HEK293T (cell line): ENCODE measurements around the gene SLC35F5.

Experiments
- CTCF ChIA-PET: fragments of 350-600 bp; formaldehyde crosslinking; extraction: SDS; loops from one replicate; lab custom pipeline; 2021; ENCODE audit warnings: antibody characterized with exemption, inconsistent platforms; lab: Yijun Ruan, JAX
- POLR2A ChIA-PET: fragments of 350-600 bp; formaldehyde crosslinking; extraction: SDS; loops from one replicate; lab custom pipeline; 2020; ENCODE audit warnings: antibody characterized with exemption, inconsistent platforms; lab: Yijun Ruan, JAX
- DNase-seq: peaks from one replicate; pipeline ENCODE4 v3.0.0; 2012; ENCODE audit warnings: mixed read lengths; ENCODE audit errors: extremely low spot score
- ARNT ChIP-seq: fragments of 450-650 bp; IDR thresholded peaks from 2 replicates; pipeline ENCODE4 v1.6.1; 2017; ENCODE audit warnings: mild to moderate bottlenecking
- BHLHE40 ChIP-seq: fragments of 450-650 bp; IDR thresholded peaks from 2 replicates; pipeline ENCODE4 v1.6.1; 2016; ENCODE audit warnings: mild to moderate bottlenecking, moderate library complexity, borderline replicate concordance
- CTBP1 ChIP-seq: fragments of 450-650 bp; IDR thresholded peaks from 2 replicates; pipeline ENCODE4 v1.6.1; 2016; ENCODE audit warnings: borderline replicate concordance
- ELF4 ChIP-seq: fragments of 450-650 bp; IDR thresholded peaks from 2 replicates; pipeline ENCODE4 v1.6.1; 2017; ENCODE audit warnings: antibody characterized with exemption
- FOXA1 ChIP-seq: fragments of 450-650 bp; IDR thresholded peaks from 2 replicates; pipeline ENCODE4 v1.6.1; 2016; ENCODE audit warnings: mild to moderate bottlenecking
- FOXK2 ChIP-seq: fragments of 450-650 bp; IDR thresholded peaks from 2 replicates; pipeline ENCODE4 v1.6.1; 2016; ENCODE audit warnings: mild to moderate bottlenecking
- FOXM1 ChIP-seq: fragments of 450-650 bp; IDR thresholded peaks from 2 replicates; pipeline ENCODE4 v1.6.1; 2017; ENCODE audit warnings: mild to moderate bottlenecking, borderline replicate concordance
- HDGF ChIP-seq: fragments of 450-650 bp; IDR thresholded peaks from 2 replicates; pipeline ENCODE4 v1.6.1; 2017; ENCODE audit warnings: antibody characterized with exemption, borderline replicate concordance
- L3MBTL2 ChIP-seq: fragments of 450-650 bp; conservative IDR thresholded peaks from 2 replicates; pipeline ENCODE4 v1.6.1; 2016; ENCODE audit warnings: mild to moderate bottlenecking
- LEF1 ChIP-seq: fragments of 450-650 bp; IDR thresholded peaks from 2 replicates; pipeline ENCODE4 v1.6.1; 2017; ENCODE audit warnings: mild to moderate bottlenecking, borderline replicate concordance
- NFRKB ChIP-seq: fragments of 450-650 bp; IDR thresholded peaks from 2 replicates; pipeline ENCODE4 v1.6.1; 2016; ENCODE audit warnings: mild to moderate bottlenecking, moderate library complexity
- PKNOX1 ChIP-seq: fragments of 450-650 bp; IDR thresholded peaks from 2 replicates; pipeline ENCODE4 v1.6.1; 2016
- SP1 ChIP-seq: fragments of 450-650 bp; IDR thresholded peaks from 2 replicates; pipeline ENCODE4 v1.6.1; 2017
- SUZ12 ChIP-seq: fragments of 450-650 bp; IDR thresholded peaks from 2 replicates; pipeline ENCODE4 v1.6.1; 2016; ENCODE audit warnings: mild to moderate bottlenecking
- TARDBP ChIP-seq: fragments of 450-650 bp; IDR thresholded peaks from 2 replicates; pipeline ENCODE4 v1.6.1; 2016
- ZNF384 ChIP-seq: fragments of 450-650 bp; IDR thresholded peaks from 2 replicates; pipeline ENCODE4 v1.6.1; 2016

The SLC35F5 gene

GRCh38 chr2:113762377-113763118 is 6.1 kb upstream of the SLC35F5 start:
- TF ChIP-seq SUZ12 = no peak
- TF ChIP-seq FOXM1 = no peak
- TF ChIP-seq BHLHE40 = no peak
- TF ChIP-seq LEF1 = no peak
- TF ChIP-seq CTBP1 = no peak
- no peak for TF ChIP-seq ARNT
- ChIA-PET POLR2A (no interaction called here), CTCF (no interaction called here)
- no peak for DNase-seq

- ChIA-PET CTCF (no interaction called here), POLR2A (no interaction called here)
- no peak for DNase-seq
- TF ChIP-seq LEF1 = no peak
- TF ChIP-seq SUZ12 = no peak
- no peak for TF ChIP-seq ZNF384
- no peak for TF ChIP-seq TARDBP
- no peak for TF ChIP-seq ARNT
- no peak for TF ChIP-seq BHLHE40
- no peak for TF ChIP-seq L3MBTL2
- TF ChIP-seq CTBP1 = no peak
- no peak for TF ChIP-seq HDGF
- no peak for TF ChIP-seq PKNOX1
- TF ChIP-seq ELF4 = no peak
- no peak for TF ChIP-seq FOXM1
- TF ChIP-seq FOXA1 = no peak
- no peak for TF ChIP-seq SP1
- no peak for TF ChIP-seq FOXK2
- TF ChIP-seq NFRKB = no peak
Observed at GRCh38 chr2:113760400-113760799, 4.0 kb upstream of the SLC35F5 start.

GRCh38 chr2:113757138-113757657 is 756 bp upstream of the SLC35F5 start:
- TF ChIP-seq FOXM1 = no peak
- no peak for TF ChIP-seq ELF4
- no peak for TF ChIP-seq FOXK2
- no peak for TF ChIP-seq CTBP1
- no peak for TF ChIP-seq L3MBTL2
- no peak for TF ChIP-seq TARDBP
- no peak for TF ChIP-seq SP1
- DNase-seq = no peak
- POLR2A ChIA-PET = interaction anchor here (0.6 to 3.0 kb wide), 26 partner anchors 10 to 267 kb away, joined by 3 to 29 read pairs (median 6); partner anchors contain the start of gene ACTR3
- CTCF ChIA-PET = interaction anchor here (0.7 kb wide), 1 partner anchor 208 kb away, joined by 5 read pairs; no protein-coding TSS in a partner anchor

- peak; percentile 51 for DNase-seq
- no peak for TF ChIP-seq FOXK2
- TF ChIP-seq ELF4 = no peak
- TF ChIP-seq LEF1 = no peak
- no peak for TF ChIP-seq FOXA1
- TF ChIP-seq ZNF384 = no peak
- TF ChIP-seq SP1 = no peak
- no peak for TF ChIP-seq TARDBP
- no peak for TF ChIP-seq FOXM1
- TF ChIP-seq L3MBTL2 = no peak
- TF ChIP-seq SUZ12 = no peak
- no peak for TF ChIP-seq ARNT
- no peak for TF ChIP-seq CTBP1
- TF ChIP-seq BHLHE40 = no peak
- no peak for TF ChIP-seq HDGF
- POLR2A ChIA-PET = interaction anchor here (0.8 to 3.0 kb wide), 21 partner anchors 9 to 200 kb away, joined by 3 to 29 read pairs (median 6); partner anchors contain the start of gene ACTR3
- CTCF ChIA-PET = no interaction called here
Observed at GRCh38 chr2:113755835-113756354, 547 bp downstream of the SLC35F5 start.

GRCh38 chr2:113755035-113755834 is 1.2 kb downstream of the SLC35F5 start:
- ChIA-PET POLR2A (interaction anchor here (1.3 to 3.0 kb wide), 10 partner anchors 16 to 138 kb away, joined by 3 to 29 read pairs (median 8); partner anchors contain the start of gene ACTR3), CTCF (no interaction called here)
- peak; percentile 8 for DNase-seq
- no peak for TF ChIP-seq HDGF
- TF ChIP-seq TARDBP = no peak
- TF ChIP-seq LEF1 = no peak
- TF ChIP-seq NFRKB = no peak
- TF ChIP-seq SP1 = no peak
- TF ChIP-seq SUZ12 = no peak
- TF ChIP-seq CTBP1 = no peak
- TF ChIP-seq FOXM1 = no peak
- TF ChIP-seq L3MBTL2 = no peak
- TF ChIP-seq ELF4 = no peak
- TF ChIP-seq ARNT = no peak
- TF ChIP-seq ZNF384 = no peak
- TF ChIP-seq BHLHE40 = no peak
- no peak for TF ChIP-seq FOXA1
- TF ChIP-seq FOXK2 = no peak
- TF ChIP-seq PKNOX1 = no peak

GRCh38 chr2:113754160-113754559 is 2.3 kb downstream of the SLC35F5 start:
- CTCF ChIA-PET = no interaction called here
- DNase-seq = no peak
- POLR2A ChIA-PET = no interaction called here
- TF ChIP-seq SP1 (no peak), FOXK2 (no peak), ARNT (no peak), HDGF (no peak), FOXM1 (no peak), NFRKB (no peak), TARDBP (no peak)
